WERI-Rb-1 (cell line): ENCODE measurements around the gene KIAA1210.

Source experiments
- DNase-seq: peaks from one replicate; pipeline ENCODE4 v3.0.0-alpha.2; 2020
- H3K27ac ChIP-seq: fragments of 250-450 bp; sonication (Bioruptor Pico); 2 replicates; pipeline ENCODE4 v1.5.1; 2020; ENCODE audit warnings: mild to moderate bottlenecking, moderate library complexity
- H3K27me3 ChIP-seq: fragments of 250-450 bp; sonication (Bioruptor Pico); 2 replicates; pipeline ENCODE4 v1.5.1; 2021; ENCODE audit warnings: mild to moderate bottlenecking, low read depth, moderate library complexity; ENCODE audit not compliant: insufficient read depth, severe bottlenecking
- H3K36me3 ChIP-seq: fragments of 250-450 bp; sonication (Bioruptor Pico); 2 replicates; pipeline ENCODE4 v1.5.1; 2020; ENCODE audit warnings: mild to moderate bottlenecking, moderate library complexity
- H3K4me3 ChIP-seq: 2 replicates; pipeline ENCODE4 v1.5.1; 2011; ENCODE audit warnings: low read depth, mild to moderate bottlenecking, control low read depth, low read length
- H3K9me3 ChIP-seq: fragments of 250-450 bp; sonication (Bioruptor Pico); 2 replicates; pipeline ENCODE4 v1.5.1; 2021; ENCODE audit warnings: mild to moderate bottlenecking, moderate library complexity; ENCODE audit not compliant: severe bottlenecking
- CTCF ChIP-seq: IDR thresholded peaks from 2 replicates; pipeline ENCODE4 v1.5.1; 2011; ENCODE audit warnings: low read depth, mild to moderate bottlenecking, control low read depth, inconsistent platforms, low read length

KIAA1210 gene

GRCh38 chrX:119067023-119067739 is 60.4 kb downstream of the KIAA1210 start:
- peaks cover 59% of the 10 kb centered on the region for H3K27me3 ChIP-seq
- no peak overlapping the region for H3K27ac ChIP-seq

GRCh38 chrX:119063428-119063827 is 64.2 kb downstream of the KIAA1210 start:
- no peak for TF ChIP-seq CTCF

More at GRCh38 chrX:119067023-119067739, 60.4 kb downstream of the KIAA1210 start:
- H3K9me3 ChIP-seq = no peaks in the 10 kb centered on the region
- no peak overlapping the region for H3K4me3 ChIP-seq
- no peaks in the 10 kb centered on the region for H3K36me3 ChIP-seq
- TF ChIP-seq CTCF = peak; percentile 47
- DNase-seq = peak; percentile 31

GRCh38 chrX:119062750-119063374 is 64.8 kb downstream of the KIAA1210 start:
- no peak for DNase-seq
- no peaks in the 10 kb centered on the region for H3K36me3 ChIP-seq
- no peak overlapping the region for H3K27ac ChIP-seq
- no peak for TF ChIP-seq CTCF
- no peaks in the 10 kb centered on the region for H3K9me3 ChIP-seq
- no peak overlapping the region for H3K4me3 ChIP-seq
- H3K27me3 ChIP-seq = peaks cover 41% of the 10 kb centered on the region

More at GRCh38 chrX:119063428-119063827, 64.2 kb downstream of the KIAA1210 start:
- H3K27me3 ChIP-seq = peaks cover 46% of the 10 kb centered on the region
- H3K4me3 ChIP-seq = no peak overlapping the region
- no peaks in the 10 kb centered on the region for H3K9me3 ChIP-seq
- no peak overlapping the region for H3K27ac ChIP-seq
- no peaks in the 10 kb centered on the region for H3K36me3 ChIP-seq
- no peak for DNase-seq

DNA sequence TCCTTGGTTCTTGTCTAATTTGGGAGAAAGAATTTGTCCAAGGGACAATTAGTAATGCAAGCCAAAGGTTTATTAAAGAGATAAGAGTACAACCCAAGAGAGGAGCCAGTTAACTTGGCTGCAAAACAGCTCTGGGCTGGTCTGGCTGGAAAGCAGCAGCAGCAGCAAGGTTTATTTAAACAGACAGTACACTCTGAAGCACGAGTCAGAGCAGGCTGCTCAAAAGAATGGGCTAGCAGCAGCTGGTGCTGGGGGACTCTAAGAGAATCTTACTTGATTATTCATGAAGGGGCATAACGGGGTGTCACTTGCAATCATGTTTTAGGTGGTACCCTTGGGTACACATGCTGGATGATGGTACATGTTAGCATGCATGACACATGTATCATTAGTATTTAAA is 71.9 kb downstream of the KIAA1210 start:
- no peak overlapping the region for H3K27ac ChIP-seq
- no peaks in the 10 kb centered on the region for H3K36me3 ChIP-seq
- TF ChIP-seq CTCF = no peak
- peaks cover 20% of the 10 kb centered on the region for H3K27me3 ChIP-seq
- no peak for DNase-seq
- no peaks in the 10 kb centered on the region for H3K9me3 ChIP-seq
- H3K4me3 ChIP-seq = no peak overlapping the region

GRCh38 chrX:119045884-119046283 is 81.7 kb downstream of the KIAA1210 start:
- Histone ChIP-seq H3K36me3 (no peaks in the 10 kb centered on the region), H3K27ac (no peak overlapping the region), H3K4me3 (no peak overlapping the region), H3K27me3 (peaks cover 45% of the 10 kb centered on the region), H3K9me3 (no peaks in the 10 kb centered on the region)
- no peak for DNase-seq
- TF ChIP-seq CTCF = no peak

DNA sequence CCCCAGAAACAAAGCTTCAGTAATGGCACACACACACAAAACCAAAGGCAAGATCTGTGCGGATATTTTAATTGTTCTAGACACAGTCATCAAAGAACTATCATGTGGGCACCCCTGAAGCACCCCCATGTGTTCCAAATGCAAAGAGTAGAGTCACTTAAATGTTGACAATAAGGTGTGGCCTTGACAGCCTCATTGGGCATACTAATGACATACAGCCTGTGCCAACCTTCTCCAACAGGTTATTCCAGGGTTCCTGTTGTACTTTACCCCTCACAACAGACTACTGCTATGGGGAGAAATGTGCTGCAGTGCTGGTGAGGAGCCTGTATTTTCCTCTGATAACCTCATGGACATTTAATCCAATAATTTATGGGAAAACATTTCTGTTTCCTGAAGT is 84.6 kb downstream of the KIAA1210 start:
- Histone ChIP-seq H3K9me3 (no peaks in the 10 kb centered on the region), H3K36me3 (no peaks in the 10 kb centered on the region), H3K27me3 (peaks cover 45% of the 10 kb centered on the region), H3K4me3 (no peak overlapping the region), H3K27ac (no peak overlapping the region)
- DNase-seq = no peak
- TF ChIP-seq CTCF = no peak
